Neural crest cell (in vitro differentiated cells): Measurements from ENCODE around the gene CHAF1A. TPM values are rescaled to one million over a fixed set of nuclear protein-coding genes. Genes with fewer than 3 reads are reported as not detected.

ENCODE experiments used
- DNase-seq: peaks from one replicate; pipeline ENCODE4 v3.0.0; 2021; ENCODE audit warnings: low read depth, mixed read lengths, low spot score
- H3K27ac Mint-ChIP-seq: one replicate; pipeline ENCODE4 v1.8.0; 2021; ENCODE audit warnings: mild to moderate bottlenecking, mixed read lengths; ENCODE audit not compliant: unreplicated experiment
- H3K27me3 Mint-ChIP-seq: 2 replicates; pipeline ENCODE4 v1.8.0; 2021; ENCODE audit warnings: low read depth, mild to moderate bottlenecking, mixed read lengths
- H3K36me3 Mint-ChIP-seq: 2 replicates; pipeline ENCODE4 v1.8.0; 2021; ENCODE audit warnings: low read depth, mild to moderate bottlenecking, mixed read lengths
- H3K4me1 Mint-ChIP-seq: 2 replicates; pipeline ENCODE4 v1.8.0; 2021; ENCODE audit warnings: mixed read lengths
- H3K4me3 Mint-ChIP-seq: one replicate; pipeline ENCODE4 v1.8.0; 2021; ENCODE audit warnings: mild to moderate bottlenecking, mixed read lengths
- H3K9me3 Mint-ChIP-seq: 2 replicates; pipeline ENCODE4 v1.8.0; 2021; ENCODE audit warnings: mixed read lengths
- total RNA-seq: library from RNA; stranded (reverse); gene quantifications from 2 replicates; pipeline ENCODE4 v1.2.1, GENCODE V29; 2021
- TF ChIP-seq, protein P1 (sequence below): fragments of 200-600 bp; sonication (generic); conservative IDR thresholded peaks from 2 replicates; pipeline ENCODE4 v1.5.0; 2021; ENCODE audit warnings: antibody characterized with exemption, mild to moderate bottlenecking

CHAF1A gene
- total RNA-seq, 1 donor from 2014 or later, result 120 TPM

DNA sequence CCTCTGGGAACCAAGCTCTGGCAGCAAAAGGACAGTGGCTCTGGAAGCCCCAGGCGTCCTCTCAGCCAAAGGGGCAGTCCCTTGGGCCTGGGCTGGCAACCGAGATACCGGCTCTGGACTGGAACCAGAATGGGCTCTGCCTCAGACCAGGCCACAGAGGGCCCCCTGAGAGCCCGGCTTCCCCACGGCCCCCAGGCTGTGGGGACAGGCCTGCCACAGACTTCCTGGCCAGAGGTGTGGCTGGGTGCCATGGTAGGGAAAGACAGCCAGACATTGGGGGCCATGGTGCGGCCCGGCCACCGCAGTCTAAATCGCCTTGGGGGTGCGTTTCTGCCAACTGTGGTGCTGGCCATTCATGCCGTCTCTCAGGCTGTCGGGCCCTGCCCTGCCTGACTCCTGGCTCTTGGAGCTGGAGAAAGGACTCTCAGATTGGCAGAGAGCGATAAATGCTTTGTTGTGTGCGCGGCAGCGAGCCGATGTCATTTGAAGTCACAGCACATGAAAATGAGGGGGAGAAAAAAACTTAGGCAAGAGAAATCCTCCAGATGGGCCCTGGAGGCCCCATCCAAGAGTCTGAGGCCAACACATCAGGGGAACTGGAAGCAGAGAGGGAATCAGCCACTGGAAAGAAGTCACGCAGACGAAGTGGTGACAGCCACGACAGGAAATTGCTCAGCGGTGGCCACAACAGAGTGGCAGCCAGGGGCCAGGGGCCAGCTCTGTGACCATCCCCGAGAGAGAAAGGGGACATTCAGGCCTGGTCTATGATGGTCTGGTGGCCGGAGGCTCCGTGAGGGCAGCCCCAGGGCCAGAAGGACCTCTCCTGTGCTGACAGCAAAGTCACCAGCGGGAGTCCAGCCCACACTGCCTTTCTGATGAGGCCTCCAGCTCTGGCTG, 28.6 kb upstream of the CHAF1A start:
- H3K4me1 Mint-ChIP-seq, result peaks cover 29% of the 10 kb centered on the region
- H3K4me3 Mint-ChIP-seq, result peak overlapping the region; percentile 12

DNA sequence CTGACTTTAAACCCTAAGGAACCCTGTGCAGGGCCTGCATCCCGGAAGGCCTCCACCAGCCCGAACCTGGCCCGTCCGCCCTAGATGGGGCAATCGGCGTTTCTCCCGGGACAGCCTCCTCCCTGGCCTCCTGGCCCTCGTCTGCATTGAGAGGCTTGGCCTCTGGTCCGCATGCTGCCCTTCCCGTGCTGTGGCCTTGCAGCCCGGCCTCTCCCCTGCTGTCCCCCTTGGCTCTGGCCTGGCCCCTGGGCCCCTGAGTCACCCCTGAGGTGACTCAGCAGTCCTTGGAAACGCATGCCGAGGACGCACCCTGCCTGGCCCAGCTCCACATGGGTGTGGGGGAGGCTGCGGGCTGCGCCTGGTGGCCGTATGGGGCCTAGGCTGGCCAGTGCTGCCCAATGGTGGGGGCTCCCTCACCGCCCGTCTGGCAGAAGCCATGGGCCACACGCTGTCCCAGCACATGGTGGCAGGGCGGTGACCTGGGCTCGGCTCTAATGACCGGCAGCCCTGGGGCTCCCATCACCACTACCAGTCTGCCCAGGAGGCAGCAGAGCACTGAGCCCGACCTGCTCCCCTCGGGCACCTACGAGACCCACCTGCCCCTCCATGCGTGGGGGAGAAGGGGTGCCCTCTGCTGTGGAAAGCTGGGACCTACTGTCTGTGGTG, 27.8 kb upstream of the CHAF1A start:
- Mint-ChIP-seq H3K9me3 (no peaks in the 10 kb centered on the region), H3K4me3 (peak overlapping the region; percentile 12), H3K4me1 (peaks cover 25% of the 10 kb centered on the region), H3K36me3 (no peaks in the 10 kb centered on the region), H3K27ac (peak overlapping the region; percentile 94), H3K27me3 (no peaks in the 10 kb centered on the region)
- TF ChIP-seq, protein P1, sequence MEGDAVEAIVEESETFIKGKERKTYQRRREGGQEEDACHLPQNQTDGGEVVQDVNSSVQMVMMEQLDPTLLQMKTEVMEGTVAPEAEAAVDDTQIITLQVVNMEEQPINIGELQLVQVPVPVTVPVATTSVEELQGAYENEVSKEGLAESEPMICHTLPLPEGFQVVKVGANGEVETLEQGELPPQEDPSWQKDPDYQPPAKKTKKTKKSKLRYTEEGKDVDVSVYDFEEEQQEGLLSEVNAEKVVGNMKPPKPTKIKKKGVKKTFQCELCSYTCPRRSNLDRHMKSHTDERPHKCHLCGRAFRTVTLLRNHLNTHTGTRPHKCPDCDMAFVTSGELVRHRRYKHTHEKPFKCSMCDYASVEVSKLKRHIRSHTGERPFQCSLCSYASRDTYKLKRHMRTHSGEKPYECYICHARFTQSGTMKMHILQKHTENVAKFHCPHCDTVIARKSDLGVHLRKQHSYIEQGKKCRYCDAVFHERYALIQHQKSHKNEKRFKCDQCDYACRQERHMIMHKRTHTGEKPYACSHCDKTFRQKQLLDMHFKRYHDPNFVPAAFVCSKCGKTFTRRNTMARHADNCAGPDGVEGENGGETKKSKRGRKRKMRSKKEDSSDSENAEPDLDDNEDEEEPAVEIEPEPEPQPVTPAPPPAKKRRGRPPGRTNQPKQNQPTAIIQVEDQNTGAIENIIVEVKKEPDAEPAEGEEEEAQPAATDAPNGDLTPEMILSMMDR, result no peak
- DNase-seq, result no peak

More for the DNA sequence above, 28.6 kb upstream of the CHAF1A start:
- no peak for DNase-seq
- TF ChIP-seq, protein P1, result no peak
- Mint-ChIP-seq H3K27me3 (no peaks in the 10 kb centered on the region), H3K27ac (peak overlapping the region; percentile 94), H3K9me3 (no peaks in the 10 kb centered on the region), H3K36me3 (no peaks in the 10 kb centered on the region)

GRCh38 chr19:4375164-4376027, 27.0 kb upstream of the CHAF1A start:
- Mint-ChIP-seq H3K4me3 (peak overlapping the region; percentile 45), H3K4me1 (peaks cover 26% of the 10 kb centered on the region), H3K27ac (peak overlapping the region; percentile 7), H3K27me3 (no peaks in the 10 kb centered on the region), H3K36me3 (no peaks in the 10 kb centered on the region), H3K9me3 (no peaks in the 10 kb centered on the region)
- TF ChIP-seq, protein P1, result peak; percentile 55
- DNase-seq, result no peak

GRCh38 chr19:4376028-4376670, 26.3 kb upstream of the CHAF1A start:
- H3K27me3 Mint-ChIP-seq, result no peaks in the 10 kb centered on the region
- peak overlapping the region; percentile 7 for H3K27ac Mint-ChIP-seq
- no peak for DNase-seq
- no peaks in the 10 kb centered on the region for H3K36me3 Mint-ChIP-seq
- H3K9me3 Mint-ChIP-seq, result no peaks in the 10 kb centered on the region
- TF ChIP-seq, protein P1, result no peak
- H3K4me3 Mint-ChIP-seq, result peak overlapping the region; percentile 45
- peaks cover 27% of the 10 kb centered on the region for H3K4me1 Mint-ChIP-seq

DNA sequence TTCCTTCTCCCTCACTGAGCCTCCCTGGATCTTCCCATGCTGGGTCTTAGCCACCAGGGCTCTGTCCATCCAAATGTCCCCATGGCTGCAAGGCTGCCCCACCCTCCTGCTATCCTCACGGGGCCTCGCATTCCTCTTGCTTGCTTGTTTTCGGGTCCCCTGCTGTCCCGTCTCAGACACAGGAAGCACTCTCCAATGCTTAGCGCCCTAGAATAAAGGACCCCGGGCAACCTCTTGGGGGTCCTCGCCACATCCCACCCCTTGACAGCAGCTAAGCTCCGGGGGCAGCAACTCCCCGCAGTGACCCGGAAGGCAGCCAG, 25.8 kb upstream of the CHAF1A start:
- Mint-ChIP-seq H3K9me3 (no peaks in the 10 kb centered on the region), H3K36me3 (no peaks in the 10 kb centered on the region), H3K27me3 (no peaks in the 10 kb centered on the region), H3K4me3 (no peak overlapping the region), H3K27ac (no peak overlapping the region), H3K4me1 (peaks cover 27% of the 10 kb centered on the region)
- no peak for DNase-seq
- TF ChIP-seq, protein P1, result no peak
